H1 (cell line): ENCODE data around the gene NT5C3B. TPM values are rescaled to one million over a fixed set of nuclear protein-coding genes. Genes with fewer than 3 reads are reported as not detected.

ENCODE experiments used
- CTCF ChIA-PET: fragments of 300-600 bp; sonication (Branson Sonifier 250); formaldehyde crosslinking; loops from one replicate; lab custom pipeline; 2021; ENCODE audit not compliant: partially characterized antibody; lab: Charles Lee
- POLR2A ChIA-PET: fragments of 300-600 bp; sonication (Branson Sonifier 250); formaldehyde crosslinking; loops from one replicate; lab custom pipeline; 2021; ENCODE audit warnings: inconsistent platforms; ENCODE audit not compliant: partially characterized antibody; lab: Charles Lee
- DNase-seq, 2 experiments: peaks; one replicate each; pipeline versions ENCODE4 v3.0.0 to v3.0.0-alpha.2; 2010 to 2022; ENCODE audit warnings: low spot score in 2 of 2, low read depth in 1 of 2, mixed read lengths in 1 of 2
- FAIRE-seq: peaks from 2 replicates; lab custom pipeline; 2011; peaks lifted over from hg19 to GRCh38; lab: Jason Lieb, UNC
- H2AFZ ChIP-seq: 2 replicates; pipeline ENCODE4 v1.8.1; 2012; ENCODE audit warnings: low read length, inconsistent platforms
- H2AK5ac ChIP-seq: 2 replicates; pipeline ENCODE4 v1.6.1; 2013; ENCODE audit warnings: low read depth, low read length
- H2BK120ac ChIP-seq: replicated peaks from 2 replicates; pipeline ENCODE3; 2013; ENCODE audit warnings: low read depth, low read length, inconsistent platforms
- H2BK12ac ChIP-seq: 2 replicates; pipeline ENCODE4 v1.6.1; 2013; ENCODE audit warnings: low read depth, low read length
- H2BK15ac ChIP-seq: 2 replicates; pipeline ENCODE4 v1.6.1; 2013; ENCODE audit warnings: low read length
- H2BK20ac ChIP-seq: 2 replicates; pipeline ENCODE4 v1.6.1; 2013; ENCODE audit warnings: low read length
- H2BK5ac ChIP-seq: 2 replicates; pipeline ENCODE4 v1.6.1; 2013; ENCODE audit warnings: low read depth, low read length
- H3K14ac ChIP-seq: 2 replicates; pipeline ENCODE4 v1.6.1; 2013; ENCODE audit warnings: inconsistent platforms; ENCODE audit not compliant: insufficient read length
- H3K18ac ChIP-seq: 2 replicates; pipeline ENCODE4 v1.6.1; 2013; ENCODE audit warnings: low read length; ENCODE audit errors: extremely low read depth
- H3K23ac ChIP-seq: 2 replicates; pipeline ENCODE4 v1.6.1; 2013; ENCODE audit warnings: inconsistent platforms; ENCODE audit not compliant: insufficient read length
- H3K23me2 ChIP-seq: 2 replicates; pipeline ENCODE4 v1.6.1; 2013; ENCODE audit warnings: low read depth, low read length
- H3K27ac ChIP-seq: 2 replicates; pipeline ENCODE4 v1.6.1; 2011; ENCODE audit warnings: low read depth, low read length, inconsistent platforms
- H3K27me3 ChIP-seq, 4 experiments: replicated peaks in 1 of 4; 1 replicate in 1 of 4; 2 replicates in 3 of 4; pipeline versions ENCODE4 v1.6.1 to v1.8.1; 2011 to 2013; ENCODE audit warnings: low read length in 3 of 4, mild to moderate bottlenecking in 3 of 4, inconsistent platforms in 2 of 4, mixed read lengths in 2 of 4, moderate library complexity in 1 of 4; ENCODE audit not compliant: control insufficient read depth in 3 of 4, insufficient read depth in 3 of 4; ENCODE audit errors: extremely low read depth in 1 of 4
- H3K36me3 ChIP-seq, 4 experiments: 2 replicates each; pipeline versions ENCODE4 v1.6.1 to v1.8.1; 2011 to 2013; ENCODE audit warnings: mild to moderate bottlenecking in 4 of 4, low read length in 3 of 4, moderate library complexity in 2 of 4, control low read depth in 1 of 4, inconsistent platforms in 1 of 4; ENCODE audit not compliant: insufficient read depth in 4 of 4, control insufficient read depth in 2 of 4
- H3K4ac ChIP-seq: replicated peaks from 2 replicates; pipeline ENCODE3; 2013; ENCODE audit warnings: low read length, low read depth, mixed read lengths, inconsistent platforms; ENCODE audit not compliant: insufficient read length
- H3K4me1 ChIP-seq, 4 experiments: replicated peaks in 1 of 4; 1 replicate in 1 of 4; 2 replicates in 3 of 4; pipeline versions ENCODE4 v1.6.1 to v1.8.1; 2011 to 2013; ENCODE audit warnings: low read length in 3 of 4, inconsistent platforms in 2 of 4, mixed read lengths in 1 of 4; ENCODE audit not compliant: insufficient read depth in 4 of 4, control insufficient read depth in 3 of 4
- H3K4me2 ChIP-seq, 2 experiments: 2 replicates each; pipeline versions ENCODE4 v1.6.1 to v1.8.1; 2011 to 2013; ENCODE audit warnings: low read depth in 2 of 2, low read length in 2 of 2, control low read depth in 1 of 2, inconsistent platforms in 1 of 2, mild to moderate bottlenecking in 1 of 2; ENCODE audit not compliant: insufficient read depth in 1 of 2
- H3K4me3 ChIP-seq, 4 experiments: fragments of 200-600, 300-600 bp in 1 of 4; sonication (generic), shearing (Covaris generic), sonication (Bioruptor Twin) in 1 of 4; 2 replicates each; pipeline versions ENCODE4 v1.5.1 to v1.8.1; 2011 to 2016; ENCODE audit warnings: low read length in 4 of 4, low read depth in 3 of 4, control low read depth in 2 of 4, inconsistent platforms in 2 of 4, mild to moderate bottlenecking in 2 of 4, mixed read lengths in 1 of 4, moderate library complexity in 1 of 4; ENCODE audit not compliant: insufficient read depth in 2 of 4; ENCODE audit errors: extremely low read depth in 1 of 4
- H3K56ac ChIP-seq: replicated peaks from 2 replicates; pipeline ENCODE3; 2013; ENCODE audit warnings: low read depth, mild to moderate bottlenecking, mixed read lengths, low read length, inconsistent platforms; ENCODE audit not compliant: insufficient read length
- H3K79me1 ChIP-seq: 2 replicates; pipeline ENCODE4 v1.6.1; 2013; ENCODE audit warnings: low read depth, low read length, control low read depth
- H3K79me2 ChIP-seq, 2 experiments: 2 replicates each; pipeline versions ENCODE4 v1.6.1 to v1.8.1; 2012 to 2013; ENCODE audit warnings: low read length in 2 of 2, mild to moderate bottlenecking in 2 of 2, inconsistent platforms in 1 of 2; ENCODE audit not compliant: insufficient read depth in 2 of 2, control insufficient read depth in 1 of 2
- H3K9ac ChIP-seq, 4 experiments: replicated peaks in 1 of 4; 1 replicate in 1 of 4; 2 replicates in 3 of 4; pipeline versions ENCODE4 v1.6.1 to v1.8.1; 2011 to 2013; ENCODE audit warnings: low read depth in 3 of 4, low read length in 3 of 4, control low read depth in 2 of 4, mild to moderate bottlenecking in 2 of 4, moderate library complexity in 2 of 4, inconsistent platforms in 1 of 4; ENCODE audit errors: extremely low read depth in 1 of 4
- H3K9me3 ChIP-seq, 2 experiments: 2 replicates each; pipeline versions ENCODE4 v1.6.1 to v1.8.1; 2012 to 2013; ENCODE audit warnings: mild to moderate bottlenecking in 2 of 2, moderate library complexity in 2 of 2, control low read depth in 1 of 2, inconsistent platforms in 1 of 2, low read depth in 1 of 2, low read length in 1 of 2, mixed read lengths in 1 of 2; ENCODE audit not compliant: insufficient read depth in 2 of 2
- H4K20me1 ChIP-seq, 2 experiments: replicated peaks in 1 of 2; 2 replicates each; pipeline versions ENCODE3 to v1.8.1; 2011 to 2013; ENCODE audit warnings: inconsistent platforms in 2 of 2, low read length in 2 of 2, mild to moderate bottlenecking in 1 of 2; ENCODE audit not compliant: insufficient read depth in 2 of 2, control insufficient read depth in 1 of 2
- H4K5ac ChIP-seq: 2 replicates; pipeline ENCODE4 v1.6.1; 2013; ENCODE audit warnings: low read length, low read depth, mixed read lengths, inconsistent platforms; ENCODE audit not compliant: insufficient read length
- H4K8ac ChIP-seq: 2 replicates; pipeline ENCODE4 v1.8.0; 2013; ENCODE audit warnings: mild to moderate bottlenecking, moderate library complexity, low read length, inconsistent platforms; ENCODE audit not compliant: insufficient read depth; ENCODE audit errors: extremely low read depth
- H4K91ac ChIP-seq: replicated peaks from 2 replicates; pipeline ENCODE3; 2013; ENCODE audit warnings: low read length, mixed read lengths, inconsistent platforms; ENCODE audit not compliant: insufficient read length
- CHD2 ChIP-seq: IDR thresholded peaks from 2 replicates; pipeline ENCODE4 v1.6.1; 2012; ENCODE audit warnings: low read length, improper control_type of control experiment
- CREB1 ChIP-seq: IDR thresholded peaks from 2 replicates; pipeline ENCODE4 v1.6.1; 2012; ENCODE audit warnings: inconsistent platforms
- EGR1 ChIP-seq: IDR thresholded peaks from 2 replicates; pipeline ENCODE4 v1.6.1; 2011; ENCODE audit warnings: low read depth, low read length, borderline replicate concordance
- RFX5 ChIP-seq: IDR thresholded peaks from 2 replicates; pipeline ENCODE4 v1.6.1; 2011; ENCODE audit warnings: low read depth, low read length, improper control_type of control experiment, borderline replicate concordance
- WGBS, 2 experiments: shearing (Covaris generic) in 1 of 2; methylation state at CpG; one replicate each; pipeline versions ENCODE4 v1.1.6 to v1.1.7; 2013 to 2015; ENCODE audit warnings: low lambda C conversion rate in 2 of 2, mixed read lengths in 2 of 2, inconsistent platforms in 1 of 2, low coverage in 1 of 2, missing lambda C conversion rate in 1 of 2; ENCODE audit not compliant: insufficient replicate concordance in 2 of 2, insufficient coverage in 1 of 2, insufficient read length in 1 of 2; ENCODE audit errors: extremely low coverage in 1 of 2, missing lambda C conversion rate in 1 of 2; 5-methylcytosine and 5-hydroxymethylcytosine counted together
- polyA plus RNA-seq, 7 experiments: library from polyadenylated mRNA; depleted of rRNA in 3 of 7; stranded (reverse) in 5 of 7; unstranded in 2 of 7; fragments of >200 nt in 5 of 7; fragments of 200-250 nt in 2 of 7; gene quantifications; 1 replicate in 5 of 7; 2 replicates in 1 of 7; 4 replicates in 1 of 7; pipeline versions ENCODE4 v1.2.1 to v1.2.3, GENCODE V29; 2011 to 2013; ENCODE audit warnings: missing spikeins in 2 of 7, mixed read lengths in 2 of 7
- total RNA-seq: library from RNA; stranded (reverse); fragmentation: NEBNext Ultra II Directional; extraction: Animal tissue kit (Norgen Biotek cat#: 25700); gene quantifications from 2 replicates; pipeline ENCODE4 v1.2.1, GENCODE V29; 2021

The NT5C3B gene
- total and polyA plus RNA-seq, 2 of the 8 experiments (the other 6 are each of a cell fraction or from before 2014, with no cell fraction given), result 68.7 to 94.5 TPM

- Histone ChIP-seq H3K23ac (no peak overlapping the region), H3K56ac (no peak overlapping the region), H3K79me1 (peaks cover 3% of the 10 kb centered on the region), H3K4me2 (no peak overlapping the region), H3K14ac (no peak overlapping the region), H3K27ac (no peak overlapping the region), H3K9me3 (no peaks in the 10 kb centered on the region), H3K9ac (no peak overlapping the region), H3K4me3 (no peak overlapping the region), H2BK15ac (no peak overlapping the region), H2BK12ac (no peak overlapping the region), H2BK5ac (no peak overlapping the region), H4K91ac (no peak overlapping the region), H3K4me1 (no peaks in the 10 kb centered on the region), H4K20me1 (peaks cover 0 to 3% of the 10 kb centered on the region in 2 experiments), H2AK5ac (no peak overlapping the region), H4K8ac (no peak overlapping the region), H3K23me2 (no peaks in the 10 kb centered on the region), H2BK120ac (no peak overlapping the region), H3K79me2 (peaks cover 0 to 41% of the 10 kb centered on the region in 2 experiments; a peak in 2 of 4 replicates), H3K4ac (no peak overlapping the region), H4K5ac (no peak overlapping the region), H2AFZ (no peak overlapping the region), H3K36me3 (peaks cover 2 to 10% (median 6%) of the 10 kb centered on the region in 4 experiments; a peak in 5 of 8 replicates), H3K18ac (no peak overlapping the region), H3K27me3 (no peaks in the 10 kb centered on the region), H2BK20ac (no peak overlapping the region)
- ChIA-PET POLR2A (interaction anchor here (0.8 kb wide), 1 partner anchor 14 kb away, joined by 3 read pairs; no protein-coding TSS in a partner anchor), CTCF (interaction anchor here (1.1 to 1.8 kb wide), 4 partner anchors 8 to 373 kb away, joined by 3 to 4 read pairs (median 4); no protein-coding TSS in a partner anchor)
- WGBS, 2 experiments, result 98% methylated on average over 4 of the region's 4 CpGs; no CpG with 5 or more reads in 1 of the 2 experiments
- FAIRE-seq (no peak), DNase-seq (no peak)
- TF ChIP-seq RFX5 (no peak), EGR1 (no peak), CREB1 (no peak), CHD2 (no peak)
Observed at GRCh38 chr17:41848788-41849187, 12.8 kb upstream of the NT5C3B start.
